ENCODE data around the gene LUC7L2.

GRCh38 chr7:139367438-139368155 is 7.9 kb downstream of the LUC7L2 start:
- no peak for TF ChIP-seq CTCF (optimal IDR thresholded peaks at IDR 0.05 in 1 of 3, IDR thresholded peaks at IDR 0.05 in 1 of 3, conservative IDR thresholded peaks at IDR 0.05 in 1 of 3; ENCODE audit: extremely low read depth in 1 of 3, insufficient read depth in 2 of 3, low read length in 3 of 3)
- TF ChIP-seq EZH2 (IDR thresholded peaks at IDR 0.05; ENCODE audit: low read length): no peak
